Colonic mucosa (tissue), 4 donors: Measurements from ENCODE around the gene BRI3. TPM values are rescaled to one million over a fixed set of nuclear protein-coding genes. Genes with fewer than 3 reads are reported as not detected.

Experiments used
- DNase-seq: peaks from one replicate; pipeline ENCODE4 v3.0.0-alpha.2; 2020
- H3K27ac ChIP-seq: fragments of 200-600 bp; one replicate; pipeline ENCODE4 v1.8.0; 2021
- H3K27me3 ChIP-seq: fragments of 200-600 bp; one replicate; pipeline ENCODE4 v1.8.0; 2021
- H3K36me3 ChIP-seq: fragments of 200-600 bp; one replicate; pipeline ENCODE4 v1.8.0; 2021
- H3K4me1 ChIP-seq: fragments of 200-600 bp; one replicate; pipeline ENCODE4 v1.8.0; 2021; ENCODE audit warnings: mild to moderate bottlenecking
- H3K4me3 ChIP-seq: fragments of 200-600 bp; one replicate; pipeline ENCODE4 v1.8.0; 2021
- H3K9ac ChIP-seq, 2 donors: one replicate each; pipeline ENCODE4 v1.7.0; 2013; ENCODE audit warnings: control low read depth in 2 of 2, low read depth in 2 of 2, low read length in 2 of 2
- H3K9me3 ChIP-seq: fragments of 200-600 bp; one replicate; pipeline ENCODE4 v1.8.0; 2021
- intact Hi-C: fragments of 100-400 bp; cut with DNase I; formaldehyde crosslinking; loops from one replicate; pipeline ENCODE4 v1.14.1; 2022
- total RNA-seq, 2 donors: library from RNA; stranded (reverse); fragmentation: NEBNext Ultra II Directional in 1 of 2; extraction: Animal tissue kit (Norgen Biotek cat#: 25700) in 1 of 2; gene quantifications; one replicate each; pipeline ENCODE4 v1.2.1, GENCODE V29; 2021
- TF ChIP-seq, protein P1 (sequence below): fragments of 200-600 bp; IDR thresholded peaks from one replicate; pipeline ENCODE4 v1.8.0; 2022; ENCODE audit warnings: antibody characterized with exemption, mild to moderate bottlenecking
- donor health status: healthy.
- donor health status: DM: no; HTN: no; CAD: no.
- donor health status: DM: no; HTN: no; CAD: no.

Gene BRI3
- total RNA-seq, 2 donors from 2014 or later: 152 to 187 TPM

DNA sequence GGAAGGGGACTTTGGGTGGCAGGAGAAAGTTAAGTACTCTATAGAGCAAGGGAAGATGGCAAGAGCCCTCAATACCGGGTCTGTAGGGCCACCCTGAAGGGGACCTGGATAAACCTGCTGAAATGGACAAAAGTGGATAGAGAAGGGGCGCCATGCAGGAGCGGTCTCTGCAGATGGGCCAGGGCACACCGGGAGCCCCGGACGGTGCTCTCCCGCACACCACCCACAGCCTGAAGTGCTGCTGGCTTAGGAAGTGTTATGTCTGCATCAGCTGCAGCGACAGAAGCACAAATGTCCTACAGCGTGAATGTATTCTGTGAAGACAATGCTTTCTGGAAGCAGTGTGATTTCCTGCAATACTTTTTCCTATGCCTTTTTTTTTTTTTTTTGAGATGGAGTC, 37.7 kb downstream of the BRI3 start:
- Histone ChIP-seq H3K9ac (no peak overlapping the region), H3K27me3 (no peaks in the 10 kb centered on the region), H3K4me3 (no peak overlapping the region), H3K36me3 (no peaks in the 10 kb centered on the region), H3K9me3 (no peaks in the 10 kb centered on the region), H3K27ac (no peak overlapping the region), H3K4me1 (no peaks in the 10 kb centered on the region)
- no peak for DNase-seq
- TF ChIP-seq, protein P1, sequence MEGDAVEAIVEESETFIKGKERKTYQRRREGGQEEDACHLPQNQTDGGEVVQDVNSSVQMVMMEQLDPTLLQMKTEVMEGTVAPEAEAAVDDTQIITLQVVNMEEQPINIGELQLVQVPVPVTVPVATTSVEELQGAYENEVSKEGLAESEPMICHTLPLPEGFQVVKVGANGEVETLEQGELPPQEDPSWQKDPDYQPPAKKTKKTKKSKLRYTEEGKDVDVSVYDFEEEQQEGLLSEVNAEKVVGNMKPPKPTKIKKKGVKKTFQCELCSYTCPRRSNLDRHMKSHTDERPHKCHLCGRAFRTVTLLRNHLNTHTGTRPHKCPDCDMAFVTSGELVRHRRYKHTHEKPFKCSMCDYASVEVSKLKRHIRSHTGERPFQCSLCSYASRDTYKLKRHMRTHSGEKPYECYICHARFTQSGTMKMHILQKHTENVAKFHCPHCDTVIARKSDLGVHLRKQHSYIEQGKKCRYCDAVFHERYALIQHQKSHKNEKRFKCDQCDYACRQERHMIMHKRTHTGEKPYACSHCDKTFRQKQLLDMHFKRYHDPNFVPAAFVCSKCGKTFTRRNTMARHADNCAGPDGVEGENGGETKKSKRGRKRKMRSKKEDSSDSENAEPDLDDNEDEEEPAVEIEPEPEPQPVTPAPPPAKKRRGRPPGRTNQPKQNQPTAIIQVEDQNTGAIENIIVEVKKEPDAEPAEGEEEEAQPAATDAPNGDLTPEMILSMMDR: no peak
- intact Hi-C loops: no loop called here

DNA sequence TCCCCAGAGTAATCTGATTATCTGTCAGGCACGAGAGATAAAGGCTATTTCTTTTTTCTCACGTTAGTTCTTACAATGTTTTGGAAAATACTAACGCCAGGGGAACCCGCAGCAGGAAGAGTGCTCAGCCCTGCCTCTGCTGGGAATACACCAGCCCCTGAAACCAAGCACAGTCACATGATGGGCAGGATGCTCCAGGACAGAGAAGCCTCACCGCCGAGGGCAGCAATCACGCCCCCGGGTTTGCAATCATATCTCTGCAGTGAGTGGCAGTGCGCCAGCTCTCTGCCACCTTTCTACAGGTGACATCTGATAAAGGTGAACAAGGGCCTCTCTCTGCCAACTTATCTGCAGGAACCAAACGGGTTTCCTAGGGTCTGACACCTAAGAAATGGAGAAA, 39.8 kb downstream of the BRI3 start:
- TF ChIP-seq, protein P1: no peak
- H3K36me3 ChIP-seq: no peaks in the 10 kb centered on the region
- no peak for DNase-seq
- no peaks in the 10 kb centered on the region for H3K9me3 ChIP-seq
- H3K9ac ChIP-seq: no peak overlapping the region
- no peak overlapping the region for H3K4me3 ChIP-seq
- no peaks in the 10 kb centered on the region for H3K27me3 ChIP-seq
- intact Hi-C loops: no loop called here
- no peaks in the 10 kb centered on the region for H3K4me1 ChIP-seq
- no peak overlapping the region for H3K27ac ChIP-seq

DNA sequence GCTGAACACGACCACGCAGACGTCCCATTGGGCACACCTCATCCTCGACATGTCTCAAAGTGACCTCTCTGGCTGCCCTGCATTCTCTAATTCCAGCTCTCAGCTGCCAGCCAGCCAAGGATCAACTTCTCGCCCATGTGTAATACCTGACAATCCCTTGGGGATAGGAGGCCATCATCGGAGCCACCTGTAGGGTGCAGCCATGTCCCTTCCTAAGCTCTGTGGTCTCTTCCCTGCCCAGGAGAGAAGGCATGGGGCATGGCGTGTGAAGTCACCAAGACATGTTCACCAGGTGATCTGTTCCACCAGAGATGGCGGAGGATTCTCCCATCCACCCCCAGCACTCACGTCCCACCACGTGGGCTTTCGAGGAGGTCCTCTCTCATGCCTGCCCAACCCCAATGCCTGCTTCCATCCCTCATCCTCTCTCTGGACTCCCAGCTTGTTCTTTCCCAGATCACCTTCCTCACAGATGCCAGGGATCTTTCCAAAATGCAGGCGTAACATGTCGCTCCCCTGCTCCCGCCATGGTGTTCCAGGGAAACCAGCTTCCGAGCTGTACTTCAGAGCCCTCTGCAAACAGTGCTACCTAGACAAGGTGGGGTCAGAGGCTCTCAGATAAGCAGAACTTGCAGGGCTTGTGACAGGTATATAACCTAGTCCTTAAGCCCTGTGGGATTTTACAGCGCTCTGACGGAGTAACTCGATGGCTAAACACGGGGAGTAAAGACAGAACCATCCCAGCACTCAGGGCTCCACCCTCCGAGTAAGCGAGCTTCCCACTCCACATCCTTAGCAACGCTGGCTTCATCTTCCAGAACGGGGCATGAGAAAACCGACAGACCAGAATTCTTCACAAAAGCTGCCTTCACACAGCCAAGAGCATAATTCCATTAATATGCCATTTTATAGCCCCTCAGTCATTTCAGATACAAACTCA, 41.1 kb downstream of the BRI3 start:
- DNase-seq: no peak
- Histone ChIP-seq H3K27me3 (no peaks in the 10 kb centered on the region), H3K36me3 (no peaks in the 10 kb centered on the region), H3K4me1 (no peaks in the 10 kb centered on the region), H3K9ac (no peak overlapping the region), H3K27ac (no peak overlapping the region), H3K4me3 (no peak overlapping the region), H3K9me3 (no peaks in the 10 kb centered on the region)
- TF ChIP-seq, protein P1: no peak
- intact Hi-C loops: no loop called here

DNA sequence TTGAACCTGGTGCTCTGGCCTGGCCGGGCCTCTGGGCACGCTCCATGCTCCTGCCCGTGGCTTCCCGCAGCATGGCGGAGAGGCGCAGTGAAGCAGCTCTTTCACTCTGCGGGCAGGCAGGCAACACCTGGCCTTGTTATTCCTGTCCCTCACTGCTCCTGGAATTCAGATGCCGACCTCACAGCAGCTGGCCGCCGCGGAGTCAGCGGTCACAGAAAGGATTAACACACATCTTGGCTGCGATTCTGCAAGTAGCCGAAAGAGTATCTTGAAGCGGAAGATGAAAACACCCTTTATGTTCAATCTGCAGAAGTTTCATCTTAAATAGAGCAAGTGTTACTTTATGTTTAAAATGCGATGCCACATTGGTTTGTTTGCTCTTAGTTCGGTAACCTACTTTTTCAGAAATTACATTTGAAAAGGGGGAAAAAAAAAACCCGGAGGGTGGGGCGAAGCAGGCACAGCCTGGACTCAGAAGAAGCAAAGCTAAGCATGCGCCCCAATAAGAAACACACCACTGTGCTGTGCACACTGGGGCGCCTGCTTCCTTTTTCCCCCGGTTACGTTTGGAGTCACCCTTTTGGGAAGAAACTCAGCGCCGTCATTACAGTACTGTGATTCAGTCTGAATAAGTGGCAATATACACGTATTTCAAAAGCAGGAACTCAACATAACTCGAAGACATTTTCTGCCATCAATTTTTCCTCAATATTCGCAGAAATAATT, 42.3 kb downstream of the BRI3 start:
- TF ChIP-seq, protein P1: no peak
- DNase-seq: no peak

DNA sequence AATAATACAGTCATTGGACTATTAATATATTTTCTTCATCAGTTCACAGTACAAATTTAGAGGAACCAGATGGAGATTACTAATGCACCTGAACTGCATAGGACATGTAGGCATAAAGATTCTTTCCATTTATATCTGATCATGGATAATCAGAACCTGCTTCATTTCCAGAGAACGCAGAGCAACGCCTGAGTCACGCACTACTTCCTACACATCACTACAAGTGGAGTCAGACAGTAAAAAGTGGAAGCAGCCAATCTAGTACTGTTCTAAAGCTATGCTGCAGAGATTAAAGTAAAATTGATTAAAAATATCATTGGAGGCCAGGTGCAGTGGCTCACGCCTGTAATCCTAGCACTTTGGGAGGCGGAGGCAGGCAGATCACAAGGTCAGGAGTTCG, 43.3 kb downstream of the BRI3 start:
- H3K4me3 ChIP-seq: no peak overlapping the region
- no peaks in the 10 kb centered on the region for H3K4me1 ChIP-seq
- H3K36me3 ChIP-seq: no peaks in the 10 kb centered on the region
- no peak for DNase-seq
- TF ChIP-seq, protein P1: no peak
- intact Hi-C loops: no loop called here
- H3K27ac ChIP-seq: no peak overlapping the region
- no peaks in the 10 kb centered on the region for H3K27me3 ChIP-seq
- H3K9me3 ChIP-seq: no peaks in the 10 kb centered on the region
- H3K9ac ChIP-seq: no peak overlapping the region

More for the DNA sequence above, 42.3 kb downstream of the BRI3 start:
- intact Hi-C loops: no loop called here
- Histone ChIP-seq H3K4me1 (no peaks in the 10 kb centered on the region), H3K27ac (no peak overlapping the region), H3K4me3 (no peak overlapping the region), H3K9me3 (no peaks in the 10 kb centered on the region), H3K27me3 (no peaks in the 10 kb centered on the region), H3K9ac (no peak overlapping the region), H3K36me3 (no peaks in the 10 kb centered on the region)
